Endometrium (tissue), 2 donors: ENCODE measurements around the gene PIGU.

Experiments used
- FAIRE-seq: peaks from 2 replicates; lab custom pipeline; 2012; peaks lifted over from hg19 to GRCh38; lab: Jason Lieb, UNC
- donor health status: control.
- donor health status: control.

The PIGU gene

GRCh38 chr20:34557936-34558319 is 119.0 kb downstream of the PIGU start:
- FAIRE-seq: no peak

DNA sequence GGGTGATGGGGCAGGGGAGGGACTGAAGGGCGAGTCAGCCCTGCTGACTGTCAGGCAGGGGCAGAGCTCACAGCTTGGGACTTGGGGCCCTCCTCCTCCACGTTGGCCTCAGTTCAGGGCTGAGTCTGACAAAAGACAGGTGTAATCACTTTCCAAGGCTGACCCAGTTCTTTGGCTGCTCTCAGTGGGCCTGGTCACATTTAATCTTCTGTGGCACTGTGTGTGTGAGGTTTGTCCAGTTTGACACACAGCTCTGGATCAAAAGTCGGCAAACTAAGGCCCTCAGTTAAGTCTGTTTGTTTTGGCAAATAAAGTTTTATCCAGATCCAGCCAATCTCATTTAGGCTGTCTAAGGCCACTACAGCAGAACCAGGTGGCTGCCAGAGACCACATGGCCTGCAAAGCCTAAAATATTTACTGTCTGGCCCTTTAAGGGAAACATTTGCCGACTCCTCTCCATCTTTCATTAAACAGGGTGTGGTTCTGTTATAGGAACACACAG is 123.5 kb downstream of the PIGU start:
- FAIRE-seq: no peak

DNA sequence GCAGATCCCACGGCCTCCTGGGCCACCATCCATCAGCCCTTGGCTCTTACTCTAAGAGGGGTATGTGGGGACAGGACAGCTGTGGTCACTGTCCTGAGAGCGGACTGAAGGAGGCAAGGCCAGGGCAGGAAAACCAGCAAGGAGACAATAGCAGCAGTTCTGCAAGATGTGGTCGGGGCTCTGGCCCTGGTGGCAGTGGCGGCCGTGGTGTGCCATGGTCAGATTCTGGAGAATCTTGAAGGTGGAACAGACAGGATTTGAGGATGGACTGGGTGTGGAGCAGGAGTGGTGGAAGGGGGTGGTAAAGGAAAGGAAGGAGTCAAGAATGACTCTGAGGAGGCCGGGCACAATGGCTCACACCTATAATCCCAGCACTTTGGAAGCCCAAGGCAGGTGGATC is 124.3 kb downstream of the PIGU start:
- FAIRE-seq: no peak

- FAIRE-seq: no peak
These were observed 127.0 kb downstream of the PIGU start for GRCh38 chr20:34549929-34550305.

DNA sequence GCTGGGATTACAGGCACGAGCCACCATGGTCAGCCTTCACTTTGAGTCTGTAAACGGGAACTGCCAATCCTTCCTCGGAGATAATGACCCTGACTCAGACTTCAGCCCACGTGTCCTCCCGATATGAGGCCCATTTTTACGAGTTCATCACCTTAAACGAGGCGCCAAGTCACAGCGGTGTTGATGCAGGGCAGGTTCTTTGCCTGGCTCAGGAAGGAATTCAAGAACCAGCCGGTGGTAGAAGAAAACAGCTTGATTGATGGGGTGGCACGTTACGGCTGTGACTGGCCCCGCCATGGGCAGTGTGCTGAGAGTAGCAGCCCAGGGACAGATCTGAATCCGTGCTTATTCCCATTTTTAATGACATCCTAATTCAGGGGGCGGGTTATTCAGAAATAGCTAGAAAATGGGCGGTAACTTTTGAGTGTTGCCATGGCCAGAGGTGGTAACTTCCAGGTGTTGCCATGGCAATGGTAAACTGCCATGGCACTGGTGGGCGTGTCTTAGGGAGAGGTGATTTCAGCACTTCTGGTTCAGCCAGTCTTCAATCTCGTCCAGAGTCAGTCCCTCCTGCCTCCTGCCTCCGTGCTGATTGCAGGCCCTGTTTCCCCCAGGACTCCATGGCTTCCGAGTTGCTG is 127.5 kb downstream of the PIGU start:
- FAIRE-seq: no peak

- no peak for FAIRE-seq
These were observed 128.9 kb downstream of the PIGU start for GRCh38 chr20:34547844-34548613.

- FAIRE-seq: no peak
These were observed 130.1 kb downstream of the PIGU start for GRCh38 chr20:34546751-34547181.

DNA sequence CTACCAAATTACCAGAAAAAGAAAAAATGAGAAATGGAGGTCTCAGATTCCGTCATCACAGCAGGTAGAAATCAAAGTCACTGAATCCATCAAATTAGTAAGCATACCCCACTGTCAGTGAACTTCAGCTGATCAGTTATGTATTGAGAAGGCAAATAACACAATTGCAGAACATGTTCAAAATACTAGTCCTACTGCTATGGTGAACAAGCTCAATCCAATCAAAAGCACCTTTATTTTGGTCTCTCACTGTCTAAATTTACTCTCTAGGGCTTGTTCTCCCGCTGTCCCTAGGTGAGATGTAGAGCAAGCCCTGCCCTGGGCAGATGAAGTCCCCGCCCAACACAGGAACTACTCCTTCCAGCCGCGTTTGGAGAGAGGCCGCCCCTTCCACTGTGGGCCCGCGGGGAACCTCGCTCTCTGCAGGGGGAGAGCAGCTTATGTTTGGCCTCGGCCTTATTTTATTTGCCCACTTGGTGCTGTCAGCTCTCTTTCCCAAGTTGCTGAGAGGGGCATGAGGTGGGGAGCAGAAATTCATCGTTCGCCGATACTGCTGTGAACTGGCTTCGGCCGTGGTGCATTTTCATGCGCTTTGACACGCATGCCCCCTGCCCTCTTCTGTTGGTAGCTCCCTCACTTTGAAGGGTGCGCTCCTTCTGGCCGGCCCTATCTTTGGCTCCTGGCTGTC is 132.6 kb downstream of the PIGU start:
- FAIRE-seq: no peak

GRCh38 chr20:34543463-34544056 is 133.3 kb downstream of the PIGU start:
- FAIRE-seq: no peak

DNA sequence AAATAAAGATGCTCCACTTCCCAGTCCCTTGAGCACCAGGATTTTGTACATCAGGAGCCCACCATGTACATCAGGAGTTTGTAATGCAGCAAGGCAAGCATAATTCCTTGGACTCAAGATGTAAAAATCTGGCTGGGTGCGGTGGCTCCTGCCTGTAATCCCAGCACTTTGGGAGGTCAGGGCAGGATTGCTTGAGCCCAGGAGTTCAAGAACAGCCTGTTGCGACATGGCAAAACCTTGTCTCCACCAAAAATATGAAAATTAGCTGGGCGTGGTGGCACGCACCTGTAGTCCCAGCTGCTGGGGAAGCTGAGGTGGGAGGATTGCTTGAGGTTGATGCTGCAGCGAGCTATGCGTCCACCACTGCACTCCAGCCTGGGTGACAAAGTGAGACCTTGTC is 134.5 kb downstream of the PIGU start:
- FAIRE-seq: no peak

- FAIRE-seq: no peak
These were observed 135.0 kb downstream of the PIGU start for GRCh38 chr20:34541917-34542316.

DNA sequence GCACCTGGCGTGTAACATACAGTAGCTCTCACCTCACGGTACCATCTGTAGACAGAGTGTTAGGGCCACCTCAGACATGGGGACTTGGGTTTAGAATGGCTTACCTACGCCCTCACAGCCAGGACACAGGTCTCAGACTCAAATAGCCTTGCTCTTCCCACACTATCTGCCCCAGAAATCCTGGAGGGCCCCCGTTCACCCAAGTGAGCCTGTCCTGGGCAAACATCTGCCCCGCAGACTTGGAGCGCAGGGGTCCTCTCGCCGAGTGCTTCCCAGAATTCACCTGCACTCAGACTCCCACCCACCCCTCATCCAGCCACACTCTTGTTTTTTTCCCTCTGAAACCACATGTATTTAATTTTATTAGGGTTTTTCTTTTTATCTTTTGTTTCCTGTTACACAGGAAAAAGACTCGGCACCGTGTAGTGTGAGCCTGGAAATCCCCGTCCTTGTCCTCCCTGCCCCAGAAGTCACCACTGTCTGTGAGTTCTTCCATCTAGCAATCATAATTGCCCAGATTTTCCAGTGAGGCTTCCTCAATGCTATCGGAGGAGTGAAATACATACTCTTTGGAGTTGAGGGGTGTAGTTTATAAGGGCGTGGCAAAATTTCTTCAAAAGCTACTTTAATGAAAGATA is 135.5 kb downstream of the PIGU start:
- FAIRE-seq: no peak

- no peak for FAIRE-seq
These were observed 136.2 kb downstream of the PIGU start for GRCh38 chr20:34540596-34541263.

DNA sequence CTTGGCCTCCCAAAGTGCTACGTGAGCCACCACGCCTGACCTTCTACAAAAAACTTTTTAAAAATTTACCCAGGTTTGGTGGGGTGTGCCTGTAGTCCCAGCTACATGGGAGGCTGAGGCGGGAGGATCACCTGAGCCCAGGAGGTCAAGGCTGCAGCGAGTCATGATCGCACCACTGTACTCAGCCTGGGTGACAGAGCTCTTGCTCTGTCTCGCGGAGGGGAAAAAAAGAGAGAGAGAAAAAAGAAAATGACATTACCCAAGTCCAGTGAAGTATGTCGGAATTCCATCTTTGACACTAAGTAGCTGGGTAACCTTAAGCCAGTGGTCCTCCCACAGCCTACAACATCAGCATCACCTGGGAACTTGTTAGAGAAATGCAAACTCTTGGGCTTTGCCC is 137.1 kb downstream of the PIGU start:
- no peak for FAIRE-seq

GRCh38 chr20:34538671-34539123 is 138.2 kb downstream of the PIGU start:
- no peak for FAIRE-seq

DNA sequence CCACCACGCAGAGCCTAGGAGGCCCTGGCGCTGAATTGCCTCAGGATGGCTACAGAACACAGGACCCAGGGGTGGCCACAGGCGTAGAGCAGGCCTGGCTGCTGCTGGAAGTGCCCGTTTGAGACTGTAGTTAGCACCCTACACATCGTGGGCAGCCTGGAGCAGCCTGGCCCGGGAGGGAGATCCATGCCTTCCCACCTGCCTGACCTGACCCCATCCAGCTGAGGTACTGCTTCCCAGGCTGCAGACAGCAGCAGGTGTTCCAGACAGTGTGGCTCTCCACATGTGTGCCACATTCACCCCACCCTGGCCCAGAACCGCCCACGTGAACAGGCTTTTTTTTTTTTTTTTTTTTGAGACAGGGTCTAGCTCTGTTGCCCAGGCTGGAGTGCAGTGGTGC is 139.2 kb downstream of the PIGU start:
- FAIRE-seq: no peak

DNA sequence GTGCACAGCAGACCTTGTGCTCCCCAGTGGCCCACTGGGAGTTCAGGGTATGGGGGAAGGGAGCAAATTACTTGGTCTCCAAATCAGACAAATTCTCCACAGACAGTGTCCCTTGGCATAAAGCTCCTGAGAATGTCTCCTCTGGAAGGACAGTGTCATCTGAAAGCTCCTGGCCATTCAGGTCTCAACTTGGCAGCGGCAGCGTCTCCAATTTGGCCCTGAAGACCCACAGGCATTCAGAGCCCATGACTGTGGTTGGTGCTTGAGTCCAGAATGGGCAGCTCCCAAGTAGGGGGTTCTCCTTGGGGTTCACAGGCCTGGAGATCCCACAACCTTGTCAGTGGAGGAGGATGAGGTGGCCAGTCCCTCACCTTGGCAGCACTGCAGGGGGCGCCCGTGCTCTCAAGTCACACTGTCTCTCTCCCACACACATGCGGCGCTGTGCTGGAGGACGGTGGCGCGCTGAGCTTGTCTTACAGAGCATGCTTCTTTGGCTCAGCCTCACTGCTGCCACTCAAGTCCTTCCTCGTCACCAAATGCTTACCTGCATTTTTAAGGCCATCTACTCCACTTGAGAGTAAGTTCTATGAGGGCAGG is 140.0 kb downstream of the PIGU start:
- FAIRE-seq: no peak

- FAIRE-seq: no peak
These were observed 141.0 kb downstream of the PIGU start for GRCh38 chr20:34535857-34536256.

DNA sequence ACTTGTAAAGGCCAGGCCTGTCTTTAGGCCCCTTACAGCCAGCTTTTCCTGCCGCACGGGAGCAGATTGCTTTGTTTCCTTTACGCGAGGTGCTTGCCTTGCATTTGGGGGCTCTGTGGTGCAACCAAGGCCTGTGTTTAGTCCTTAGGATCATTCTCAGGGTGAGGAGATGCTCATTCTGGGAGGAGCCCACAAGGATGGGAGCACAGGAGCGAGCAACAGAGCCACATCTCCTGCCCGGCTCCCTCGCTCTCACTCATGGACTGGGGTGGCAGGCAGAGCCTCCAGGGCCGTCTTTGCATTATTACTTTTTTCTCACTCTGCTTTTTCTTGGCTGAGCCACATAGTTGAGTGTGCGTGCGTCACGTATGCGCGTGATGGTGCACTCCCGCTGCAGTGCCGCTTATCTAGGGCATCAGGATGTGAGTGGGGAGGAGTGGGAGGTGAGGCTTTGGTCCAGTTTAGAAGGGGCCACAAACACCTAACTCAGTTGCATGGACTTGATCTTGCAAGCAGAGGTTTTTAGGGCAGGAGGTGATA is 141.5 kb downstream of the PIGU start:
- no peak for FAIRE-seq

DNA sequence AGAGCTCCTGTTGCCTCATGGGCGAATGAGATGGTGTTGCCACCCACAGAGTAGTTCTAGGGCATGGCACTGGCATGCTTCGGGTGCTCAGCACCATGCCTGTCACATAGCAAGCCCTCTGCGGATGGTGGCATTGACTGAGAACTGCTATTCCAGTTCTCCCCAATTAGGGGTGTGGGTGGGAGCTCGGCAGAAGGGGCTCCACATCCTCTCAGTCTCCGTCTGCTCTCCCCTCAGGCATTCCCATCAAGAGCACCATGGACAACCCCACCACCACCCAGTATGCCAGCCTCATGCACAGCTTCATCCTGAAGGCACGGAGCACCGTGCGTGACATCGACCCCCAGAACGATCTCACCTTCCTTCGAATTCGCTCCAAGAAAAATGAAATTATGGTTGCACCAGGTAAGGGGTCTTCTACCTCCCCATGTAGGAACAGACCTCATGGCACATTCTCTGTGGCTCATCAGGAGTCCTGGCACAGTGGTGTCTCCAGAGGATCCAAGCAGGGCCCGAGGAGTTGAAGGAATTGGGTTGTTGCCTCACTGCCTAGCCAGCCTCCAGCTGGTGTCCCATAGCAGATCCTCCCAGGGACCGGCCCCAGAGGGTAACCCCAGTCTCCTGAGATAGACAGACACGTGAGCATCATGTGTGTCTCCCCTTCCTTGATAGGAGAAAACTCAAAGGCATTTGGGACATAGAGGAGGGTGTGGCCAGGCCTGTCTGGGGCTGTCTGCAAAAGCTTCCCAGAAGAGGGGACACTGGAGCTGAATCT is 142.3 kb downstream of the PIGU start:
- no peak for FAIRE-seq
